Activated CD8-positive, alpha-beta memory T cell treated with anti-CD3 and anti-CD28 coated beads, Interleukin-2, amount 10 ng/mL, durations not matched to agents 7 days and 5 days (primary cell): ENCODE data around the gene NECAP2. TPM values are rescaled to one million over a fixed set of nuclear protein-coding genes. Genes with fewer than 3 reads are reported as not detected.
"Not testable (repeated sequence)": the region's sequence is repeated elsewhere in the genome, so short reads cannot be mapped to it uniquely, and the experiment has no call there.

Experiments
- ATAC-seq: fragments of 150-1000 bp; cut with Tn5 transposase; one replicate; pipeline ENCODE4 v1.10.0; 2021; ENCODE audit warnings: moderate library complexity
- CTCF ChIA-PET: fragments of 350-600 bp; sonication (Branson Sonifier 250); formaldehyde crosslinking; loops from one replicate; lab custom pipeline; 2021; ENCODE audit warnings: antibody characterized with exemption; lab: Charles Lee
- DNase-seq: peaks from one replicate; pipeline ENCODE4 v3.0.0-alpha.2; 2020
- H3K27ac Mint-ChIP-seq: one replicate; pipeline ENCODE4 v1.8.0; 2021; ENCODE audit warnings: mild to moderate bottlenecking, mixed read lengths
- H3K27me3 Mint-ChIP-seq: one replicate; pipeline ENCODE4 v1.8.0; 2021; ENCODE audit warnings: mixed read lengths
- H3K36me3 Mint-ChIP-seq: one replicate; pipeline ENCODE4 v1.8.0; 2021; ENCODE audit warnings: mild to moderate bottlenecking, mixed read lengths
- H3K4me1 Mint-ChIP-seq: one replicate; pipeline ENCODE4 v1.8.0; 2021; ENCODE audit warnings: mixed read lengths
- H3K4me3 Mint-ChIP-seq: one replicate; pipeline ENCODE4 v1.8.0; 2021; ENCODE audit warnings: mild to moderate bottlenecking, moderate library complexity, mixed read lengths
- H3K9me3 Mint-ChIP-seq: one replicate; pipeline ENCODE4 v1.8.0; 2022; ENCODE audit warnings: low read depth, mixed read lengths
- total RNA-seq, 2 experiments: library from RNA; stranded (reverse); gene quantifications; one replicate each; pipeline ENCODE4 v1.2.3, GENCODE V29; 2021

Gene NECAP2
- total RNA-seq, 2 experiments from 2014 or later = 71.0 to 88.3 TPM

GRCh38 chr1:16498047-16498446, 57.5 kb downstream of the NECAP2 start:
- peak overlapping the region; percentile 67 for H3K4me3 Mint-ChIP-seq
- CTCF ChIA-PET = interaction anchor here (1.1 to 1.4 kb wide), 3 partner anchors 8 to 419 kb away, joined by 3 to 4 read pairs (median 3); partner anchors contain the start of gene NECAP2
- not testable (repeated sequence) for H3K27ac Mint-ChIP-seq, H3K27me3 Mint-ChIP-seq, H3K9me3 Mint-ChIP-seq, ATAC-seq, H3K36me3 Mint-ChIP-seq, DNase-seq
- peaks cover 17% of the 10 kb centered on the region for H3K4me1 Mint-ChIP-seq

- H3K4me3 Mint-ChIP-seq = peak overlapping the region; percentile 73
- ATAC-seq (peak; percentile 97), DNase-seq (peak; percentile 88)
- peaks cover 17% of the 10 kb centered on the region for H3K4me1 Mint-ChIP-seq
- CTCF ChIA-PET = interaction anchor here (1.2 kb wide), 1 partner anchor 9 kb away, joined by 3 read pairs; no protein-coding TSS in a partner anchor
- no peaks in the 10 kb centered on the region for H3K36me3 Mint-ChIP-seq
- no peak overlapping the region for H3K27ac Mint-ChIP-seq
- peaks cover 10% of the 10 kb centered on the region for H3K27me3 Mint-ChIP-seq
- no peaks in the 10 kb centered on the region for H3K9me3 Mint-ChIP-seq
Measured at GRCh38 chr1:16498573-16499413, 58.3 kb downstream of the NECAP2 start.

- H3K9me3 Mint-ChIP-seq, H3K36me3 Mint-ChIP-seq, DNase-seq, ATAC-seq, H3K27ac Mint-ChIP-seq: not testable (repeated sequence)
- Mint-ChIP-seq H3K4me3 (peak overlapping the region; percentile 24), H3K27me3 (peaks cover 10% of the 10 kb centered on the region), H3K4me1 (peaks cover 18% of the 10 kb centered on the region)
- CTCF ChIA-PET = interaction anchor here (0.7 kb wide), 1 partner anchor 16 kb away, joined by 3 read pairs; no protein-coding TSS in a partner anchor
Measured at GRCh38 chr1:16500466-16500865, 59.9 kb downstream of the NECAP2 start.

- H3K4me1 Mint-ChIP-seq = peaks cover 18% of the 10 kb centered on the region
- CTCF ChIA-PET, H3K36me3 Mint-ChIP-seq, H3K27ac Mint-ChIP-seq, H3K4me3 Mint-ChIP-seq, DNase-seq, H3K9me3 Mint-ChIP-seq, ATAC-seq: not testable (repeated sequence)
- H3K27me3 Mint-ChIP-seq = peaks cover 10% of the 10 kb centered on the region
Measured at GRCh38 chr1:16500975-16501374, 60.5 kb downstream of the NECAP2 start.

- ATAC-seq, CTCF ChIA-PET, H3K27ac Mint-ChIP-seq: not testable (repeated sequence)
Measured at GRCh38 chr1:16501446-16501845, 60.9 kb downstream of the NECAP2 start.

GRCh38 chr1:16503494-16503893, 63.0 kb downstream of the NECAP2 start:
- no peak overlapping the region for H3K4me3 Mint-ChIP-seq
- ATAC-seq (no peak), DNase-seq (no peak)
- H3K9me3 Mint-ChIP-seq = peaks cover 4% of the 10 kb centered on the region
- H3K27ac Mint-ChIP-seq = no peak overlapping the region
- H3K36me3 Mint-ChIP-seq = peaks cover 5% of the 10 kb centered on the region
- CTCF ChIA-PET = no interaction called here
- peaks cover 11% of the 10 kb centered on the region for H3K4me1 Mint-ChIP-seq
- peaks cover 10% of the 10 kb centered on the region for H3K27me3 Mint-ChIP-seq

More at GRCh38 chr1:16501446-16501845, 60.9 kb downstream of the NECAP2 start:
- not testable (repeated sequence) for H3K9me3 Mint-ChIP-seq, H3K4me3 Mint-ChIP-seq, DNase-seq, H3K36me3 Mint-ChIP-seq
- H3K27me3 Mint-ChIP-seq = peaks cover 10% of the 10 kb centered on the region
- H3K4me1 Mint-ChIP-seq = peaks cover 18% of the 10 kb centered on the region

- H3K36me3 Mint-ChIP-seq, H3K27me3 Mint-ChIP-seq, ATAC-seq, H3K27ac Mint-ChIP-seq, H3K9me3 Mint-ChIP-seq, DNase-seq, CTCF ChIA-PET, H3K4me1 Mint-ChIP-seq, H3K4me3 Mint-ChIP-seq: not testable (repeated sequence)
Measured at GRCh38 chr1:16505870-16506269, 65.3 kb downstream of the NECAP2 start.

- H3K36me3 Mint-ChIP-seq, H3K27me3 Mint-ChIP-seq, ATAC-seq, H3K9me3 Mint-ChIP-seq, H3K27ac Mint-ChIP-seq, H3K4me1 Mint-ChIP-seq, DNase-seq, H3K4me3 Mint-ChIP-seq: not testable (repeated sequence)
- CTCF ChIA-PET = interaction anchor here (1.2 kb wide), 1 partner anchor 204 kb away, joined by 3 read pairs; no protein-coding TSS in a partner anchor
Measured at GRCh38 chr1:16506364-16507136, 66.0 kb downstream of the NECAP2 start.

- CTCF ChIA-PET, H3K27ac Mint-ChIP-seq, H3K27me3 Mint-ChIP-seq, H3K4me1 Mint-ChIP-seq, H3K4me3 Mint-ChIP-seq, ATAC-seq, H3K9me3 Mint-ChIP-seq, H3K36me3 Mint-ChIP-seq: not testable (repeated sequence)
- peak; percentile 50 for DNase-seq
Measured at GRCh38 chr1:16508861-16509445, 68.4 kb downstream of the NECAP2 start.

Other genes starting within 250 kb of the NECAP2 start
- 1 to 10 TPM; 5.3 to 6.0 TPM for gene ARHGEF19, start 228.1 kb upstream of the NECAP2 start, total RNA-seq
- 1 to 10 TPM; 5.9 to 6.4 TPM for gene CPLANE2, start 203.5 kb upstream of the NECAP2 start, total RNA-seq
- gene FBXO42, start 88.2 kb upstream of the NECAP2 start, total RNA-seq = 10 to 100 TPM; 17.6 to 19.7 TPM
- 100 to 1,000 TPM; 161 to 189 TPM for gene SZRD1, start 73.5 kb upstream of the NECAP2 start, total RNA-seq
- gene SPATA21, start 3.3 kb upstream of the NECAP2 start, total RNA-seq = not detected
- gene RNU1-1, start 73.6 kb downstream of the NECAP2 start, total RNA-seq = 1,000 to 10,000 TPM in 1 of 2 experiments, 100 to 1,000 TPM in 1; 922 to 3,744 TPM
- gene NBPF1, start 172.8 kb downstream of the NECAP2 start, total RNA-seq = 1 to 10 TPM; 2.8 to 3.1 TPM
- 1,000 to 10,000 TPM in 1 of 2 experiments, 100 to 1,000 TPM in 1; 922 to 3,744 TPM for gene RNU1-3, start 226.2 kb downstream of the NECAP2 start, total RNA-seq